ENCODE results near the gene ACACA. TPM values are rescaled to one million over a fixed set of nuclear protein-coding genes. Genes with fewer than 3 reads are reported as not detected.

ACACA gene
- total RNA-seq, 1 donor from 2014 or later, result 29.2 TPM

DNA sequence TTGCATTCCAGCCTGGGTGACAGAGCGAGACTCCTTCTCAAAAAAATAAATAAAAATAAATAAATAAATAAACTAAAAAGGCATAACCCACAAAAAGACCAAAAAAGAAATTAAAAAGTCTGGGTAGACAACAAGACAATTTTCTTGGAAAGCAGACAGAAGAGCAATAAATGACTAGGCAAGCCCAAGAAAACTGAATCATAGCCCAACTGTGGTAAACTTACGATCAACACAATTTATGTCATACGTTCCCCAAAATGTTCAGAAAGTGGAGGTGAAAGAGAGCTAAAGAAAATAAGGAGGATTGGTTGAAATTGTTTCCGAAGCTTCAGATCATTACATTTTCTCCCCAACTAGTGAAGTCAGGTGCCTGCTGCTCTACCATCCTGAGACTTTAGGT, 62.1 kb downstream of the ACACA start:
- DNase-seq (ENCODE audit: low read depth in 2 of 2), result no peak

DNA sequence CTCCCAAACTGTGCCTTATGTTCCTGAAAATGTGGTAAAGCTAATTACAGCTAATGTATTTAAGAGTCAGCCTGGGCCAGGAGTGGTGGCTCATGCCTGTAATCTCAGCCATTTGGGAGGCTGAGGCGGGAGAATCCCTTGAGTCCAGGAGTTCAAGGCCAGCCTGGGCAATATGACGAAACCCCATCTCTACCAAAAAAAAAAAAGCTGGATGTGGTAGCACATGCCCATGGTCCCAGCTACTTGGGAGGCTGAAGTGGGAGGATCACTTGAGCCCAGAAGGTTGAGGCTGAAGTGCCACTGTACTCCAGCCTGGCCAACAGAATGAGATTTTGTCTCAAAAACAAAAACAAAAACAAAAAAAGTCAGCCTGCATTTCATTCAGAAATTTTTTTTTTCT, 64.0 kb downstream of the ACACA start:
- no peak for DNase-seq (ENCODE audit: low read depth in 2 of 2)

DNA sequence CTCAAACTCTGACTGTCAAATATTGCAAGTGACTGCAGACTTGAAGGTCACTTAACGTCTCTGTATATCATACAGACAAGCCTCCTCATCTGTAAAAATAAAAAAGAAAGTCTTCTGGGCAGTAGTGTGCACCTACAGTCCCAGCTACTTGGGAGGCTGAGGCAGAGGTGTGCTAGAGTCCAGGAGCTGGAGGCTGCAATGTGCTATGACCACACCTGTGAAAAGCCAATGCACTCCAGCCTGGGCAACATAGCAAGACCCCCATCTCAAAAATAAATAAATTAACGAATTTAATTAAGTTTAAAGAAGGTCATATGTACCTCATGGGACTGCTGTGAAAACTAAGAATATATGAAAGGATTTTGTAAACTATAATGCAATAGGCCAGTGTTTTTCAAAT, 65.8 kb downstream of the ACACA start:
- no peak for DNase-seq (ENCODE audit: low read depth in 2 of 2)

DNA sequence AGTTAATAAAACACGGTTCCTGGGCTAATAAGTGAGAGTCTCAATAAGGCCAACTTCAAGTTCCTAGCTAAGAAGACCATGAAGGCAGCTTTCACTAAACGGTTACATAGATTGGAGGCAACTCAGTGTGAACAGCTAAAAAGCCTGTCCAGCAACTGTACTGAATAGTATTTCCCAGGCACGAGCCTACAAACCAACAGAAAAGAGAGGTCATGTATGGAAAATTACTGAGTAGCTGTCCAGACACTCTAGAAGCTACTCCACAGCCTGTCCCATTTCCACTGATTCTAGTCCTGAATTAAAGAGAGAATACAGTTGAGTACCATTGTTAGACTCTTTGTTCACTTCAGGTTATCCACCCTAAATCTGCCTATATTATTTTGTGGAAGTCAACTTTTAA, 67.3 kb downstream of the ACACA start:
- DNase-seq (ENCODE audit: low read depth in 2 of 2), result peak in 1 of 2 donors; percentile 57

DNA sequence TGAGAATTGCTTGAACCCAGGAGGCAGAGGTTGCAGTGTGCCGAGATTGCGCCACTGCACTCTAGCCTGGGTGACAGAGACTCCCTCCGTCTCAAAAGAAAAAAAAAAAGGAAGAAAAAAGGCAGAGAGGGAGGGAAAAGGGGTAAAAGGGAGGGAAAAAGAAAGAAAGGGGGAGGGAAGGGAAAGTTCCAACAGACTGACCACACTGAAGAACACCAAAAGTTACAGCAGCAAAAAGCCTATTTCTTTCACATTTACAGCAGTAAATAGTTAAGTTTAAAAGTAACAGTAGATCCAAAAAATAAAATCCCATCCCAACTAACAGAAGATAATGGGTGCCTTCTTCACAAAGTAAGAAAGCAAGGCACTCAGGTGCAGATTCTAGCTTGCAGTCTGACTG, 67.8 kb downstream of the ACACA start:
- DNase-seq (ENCODE audit: low read depth in 2 of 2), result no peak

DNA sequence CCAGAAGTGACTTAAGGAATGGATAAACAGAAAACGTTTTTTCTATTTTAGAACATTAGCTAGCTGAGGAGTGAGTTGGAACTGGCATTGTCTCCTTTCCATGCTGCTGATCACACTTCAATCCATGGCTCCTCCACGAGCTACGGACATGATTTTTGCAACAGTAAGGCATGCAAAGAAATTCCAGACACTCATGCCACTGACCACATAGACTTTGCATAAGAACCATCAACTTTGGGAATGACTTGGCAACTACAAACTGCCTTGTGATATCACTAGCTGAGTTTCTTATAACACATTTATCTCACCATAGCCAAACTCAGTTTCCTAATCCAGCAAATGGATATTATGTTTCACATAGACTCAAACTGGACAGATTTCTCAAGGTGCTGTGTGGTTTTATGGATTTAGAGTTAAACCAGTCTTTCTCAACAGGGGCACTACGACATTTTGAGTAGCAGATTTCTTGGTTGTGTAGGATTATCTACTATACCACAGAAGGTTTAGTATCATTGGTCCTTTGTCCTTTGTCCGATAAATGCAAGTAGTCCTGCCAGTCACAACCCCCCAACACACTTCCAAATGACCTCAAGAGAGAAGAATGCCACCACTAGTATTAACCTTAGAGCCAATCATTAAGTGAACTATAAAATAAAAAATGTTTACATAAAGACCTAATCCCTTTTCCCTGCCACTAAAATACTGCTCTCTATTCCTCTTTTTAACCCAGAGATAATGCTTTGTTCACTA, 79.1 kb downstream of the ACACA start:
- DNase-seq (ENCODE audit: low read depth in 2 of 2), result no peak

DNA sequence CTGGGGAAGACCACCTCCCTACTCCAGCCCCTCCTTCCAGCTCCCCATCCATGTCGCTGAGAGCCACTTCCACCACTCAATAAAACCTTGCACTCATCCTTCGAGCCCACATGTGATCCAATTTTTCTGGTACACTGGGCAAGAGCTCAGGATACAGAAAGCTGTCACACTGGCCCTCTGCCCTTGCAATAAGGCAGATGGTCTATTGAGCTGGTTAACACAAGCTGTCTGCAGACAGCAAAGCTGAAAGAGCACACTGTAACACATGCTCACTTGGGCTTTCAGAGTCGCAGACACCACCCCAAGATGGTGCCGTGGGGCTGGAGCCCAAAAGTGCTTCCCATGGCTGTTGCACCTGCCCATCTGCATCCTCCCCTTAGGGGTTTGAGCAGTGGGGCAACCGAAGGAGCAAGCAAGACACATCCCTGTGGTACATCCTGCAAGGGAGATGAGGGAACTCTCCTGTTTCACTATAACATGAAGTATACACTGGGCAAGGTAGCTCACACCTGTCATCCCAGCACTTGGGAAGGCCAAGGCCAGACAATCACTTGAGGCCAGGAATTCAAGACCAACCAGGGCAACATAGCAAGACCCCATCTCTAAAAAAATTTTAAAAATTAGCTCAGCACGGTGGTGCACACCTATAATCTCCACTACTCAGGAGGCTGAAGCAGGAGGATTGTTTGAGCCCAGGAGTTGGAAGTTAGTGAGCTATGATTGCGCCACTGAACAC, 83.6 kb downstream of the ACACA start:
- no peak for DNase-seq (ENCODE audit: low read depth in 2 of 2)

DNA sequence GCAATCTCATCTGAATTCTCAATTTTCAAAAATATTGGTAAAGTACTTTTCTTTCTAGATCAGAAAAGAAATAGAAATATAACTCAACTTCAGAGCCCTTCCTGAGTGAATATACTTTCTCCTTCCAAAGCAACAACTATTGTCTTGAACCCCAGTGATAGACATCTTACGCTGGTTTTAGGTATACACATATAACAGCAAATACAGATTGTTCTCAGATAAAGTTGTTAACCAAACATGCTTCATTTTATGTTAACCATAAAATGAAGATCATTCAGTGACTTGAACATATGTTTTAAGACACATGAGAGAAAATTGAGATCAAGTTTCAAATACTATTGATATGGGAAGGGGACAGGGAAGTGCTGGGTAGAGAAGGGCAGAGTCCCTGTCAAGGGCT, 84.5 kb downstream of the ACACA start:
- DNase-seq (ENCODE audit: low read depth in 2 of 2), result no peak

DNA sequence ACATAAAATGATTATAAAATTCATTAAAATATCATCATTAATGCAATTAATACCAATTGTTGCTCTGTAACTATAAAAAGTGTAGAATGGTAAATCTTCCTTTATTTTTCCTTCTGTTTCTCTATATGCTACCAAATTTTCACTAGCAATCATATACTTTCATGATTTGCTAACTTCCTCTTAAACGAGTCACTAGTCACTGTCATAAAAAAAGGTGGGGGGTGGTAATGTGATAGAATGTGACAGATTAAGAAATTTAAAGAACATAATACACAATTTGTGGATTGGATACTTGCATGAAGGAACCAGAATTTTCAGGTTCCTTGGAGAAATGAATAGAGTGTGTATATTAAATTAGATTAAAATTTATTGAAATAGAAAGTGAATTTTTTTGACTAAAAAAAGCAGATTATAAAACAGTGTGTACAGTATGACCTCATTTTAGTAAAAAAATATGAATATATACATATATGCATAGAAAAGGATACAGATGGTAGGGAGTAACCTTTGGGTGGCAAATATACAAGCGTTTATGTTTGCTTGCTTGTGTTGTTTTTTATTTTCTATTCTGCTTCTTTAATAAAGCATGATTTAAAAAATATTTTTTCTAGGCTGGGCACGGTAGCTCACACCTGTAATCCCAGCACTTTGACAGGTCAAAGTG, 87.6 kb downstream of the ACACA start:
- no peak for DNase-seq (ENCODE audit: low read depth in 2 of 2)

DNA sequence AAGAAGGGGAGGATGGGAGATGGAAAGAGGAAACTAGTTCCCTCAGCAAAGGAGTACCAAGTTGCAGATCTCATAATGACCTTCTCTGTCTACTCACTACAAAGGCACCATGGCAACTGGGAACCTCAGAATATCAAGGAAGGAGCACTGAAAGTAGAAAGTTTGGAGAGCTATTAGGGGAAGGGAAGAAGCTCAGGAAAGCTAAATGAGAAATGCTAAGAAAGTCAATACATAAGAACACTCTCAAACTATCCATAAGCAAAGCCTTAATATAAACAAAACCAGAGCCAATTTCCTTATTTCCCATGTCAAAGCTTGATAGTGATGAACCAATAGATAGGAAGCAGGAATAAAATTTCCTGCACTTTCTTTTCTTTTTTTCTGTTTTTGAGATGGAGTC, 88.8 kb downstream of the ACACA start:
- DNase-seq (ENCODE audit: low read depth in 2 of 2), result no peak

DNA sequence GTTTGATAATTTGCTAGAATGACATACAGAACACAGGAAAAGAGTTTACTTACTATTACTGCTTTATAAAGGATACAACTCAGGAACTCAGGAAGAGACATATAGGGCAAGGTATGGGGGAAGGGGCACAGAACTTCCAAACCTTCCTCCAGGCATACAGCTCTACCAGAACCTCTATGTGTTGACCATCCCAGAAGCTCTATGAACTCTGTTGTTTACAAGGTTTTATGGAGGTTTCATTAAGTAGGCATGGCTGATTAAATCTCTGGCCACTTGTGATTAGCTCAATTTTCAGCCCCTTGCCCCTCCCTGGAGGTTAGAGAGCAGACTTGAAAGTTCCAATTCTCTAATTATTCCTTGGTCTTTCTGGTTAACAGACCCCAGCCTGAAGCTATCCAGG, 91.0 kb downstream of the ACACA start:
- DNase-seq (ENCODE audit: low read depth in 2 of 2), result no peak

DNA sequence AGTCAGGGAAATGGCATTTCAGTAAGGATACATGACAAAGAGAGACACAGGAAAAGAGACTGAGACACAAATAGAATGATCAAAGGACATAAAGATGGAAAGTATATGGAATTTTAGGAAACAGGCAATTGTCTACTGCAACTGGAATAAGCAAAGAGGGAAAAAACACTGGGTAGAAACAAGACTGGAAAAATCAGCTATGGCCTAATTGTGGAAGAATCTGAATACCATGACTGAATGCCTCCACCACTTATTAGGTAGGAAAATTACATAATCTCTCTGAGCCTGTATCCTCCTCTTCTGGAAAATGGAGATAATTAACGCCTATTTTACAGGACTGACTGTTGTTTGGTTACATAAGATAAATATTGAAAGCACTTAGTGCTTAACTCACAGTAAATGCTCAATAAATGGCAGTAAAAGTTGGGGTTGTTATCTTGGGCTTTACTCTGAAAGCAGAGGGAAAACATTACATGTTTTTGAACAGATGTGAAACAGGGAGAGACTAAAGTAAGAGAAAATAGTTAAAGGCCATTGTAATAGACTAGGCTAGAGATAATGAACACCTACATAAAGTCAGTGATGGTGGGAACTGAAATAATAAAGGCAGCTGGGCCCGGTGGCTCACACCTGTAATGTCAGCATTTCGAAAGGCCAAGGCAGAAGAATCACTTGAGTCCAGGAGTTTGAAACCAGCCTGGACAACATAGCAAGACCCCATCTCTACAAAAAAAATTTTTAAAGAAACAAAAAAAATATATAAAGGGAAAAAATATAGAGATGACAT, 94.3 kb downstream of the ACACA start:
- peak in 1 of 2 donors; percentile 75 for DNase-seq (ENCODE audit: low read depth in 2 of 2)

DNA sequence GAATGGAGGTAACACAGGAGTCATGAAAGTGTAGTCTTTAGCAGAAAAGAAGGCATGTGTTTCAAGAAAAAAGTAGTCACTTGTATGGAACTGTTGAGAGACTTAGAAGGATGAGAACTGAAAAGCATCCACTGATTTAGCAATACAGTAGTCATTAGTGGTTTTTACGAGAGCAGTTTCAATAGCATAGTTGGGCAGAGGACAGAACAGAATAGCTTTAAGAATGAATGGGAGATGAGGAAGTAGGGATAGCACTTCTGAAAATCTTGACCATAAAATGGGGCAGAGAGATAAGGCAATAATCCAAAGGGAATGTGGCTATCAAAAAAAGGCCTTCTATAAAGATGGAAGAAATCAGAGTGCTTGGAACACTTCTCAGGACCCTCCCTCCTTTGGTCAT, 95.7 kb downstream of the ACACA start:
- DNase-seq (ENCODE audit: low read depth in 2 of 2), result no peak

DNA sequence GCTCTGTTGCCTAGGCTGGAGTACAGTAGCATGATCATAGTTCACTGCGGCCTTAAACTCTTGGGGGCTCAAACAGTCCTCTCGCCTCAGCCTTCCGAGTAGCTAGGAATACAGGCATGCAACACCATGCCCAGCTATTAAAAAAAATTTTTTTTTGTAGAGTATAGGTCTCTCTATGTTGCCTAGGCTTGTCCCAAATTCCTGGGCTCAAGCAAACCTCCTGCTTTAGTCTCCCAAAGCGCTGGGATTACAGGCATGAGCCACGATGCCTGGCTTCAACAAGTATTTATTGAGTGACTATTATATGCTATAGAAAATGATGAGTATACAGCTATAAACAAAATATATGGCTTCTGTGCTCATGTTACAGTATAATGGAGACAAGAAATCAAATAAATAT, 97.6 kb downstream of the ACACA start:
- no peak for DNase-seq (ENCODE audit: low read depth in 2 of 2)

DNA sequence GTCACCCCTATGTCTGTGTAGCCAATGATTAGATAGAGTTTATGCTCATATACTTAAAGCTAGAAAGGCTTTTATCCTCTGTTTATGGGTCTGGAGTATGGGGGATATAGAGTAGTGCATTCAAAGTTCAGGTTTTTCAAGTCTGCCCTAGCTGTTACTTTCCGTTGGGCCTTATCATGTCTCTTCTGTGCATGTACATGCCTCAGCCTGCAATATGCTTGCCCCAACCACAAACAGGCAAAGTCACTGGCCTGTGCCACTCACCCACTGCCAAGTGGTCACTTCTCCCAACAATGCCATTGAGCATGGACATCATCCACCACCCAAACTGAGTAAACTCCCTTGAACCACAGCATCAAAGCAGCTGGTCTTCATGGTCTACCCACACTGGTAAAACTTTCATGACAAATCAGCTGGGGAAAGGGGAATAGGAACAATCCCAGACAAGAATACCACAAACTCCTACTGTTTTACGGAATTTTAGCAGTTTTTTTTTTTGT, 101.2 kb downstream of the ACACA start:
- no peak for DNase-seq (ENCODE audit: low read depth in 2 of 2)

DNA sequence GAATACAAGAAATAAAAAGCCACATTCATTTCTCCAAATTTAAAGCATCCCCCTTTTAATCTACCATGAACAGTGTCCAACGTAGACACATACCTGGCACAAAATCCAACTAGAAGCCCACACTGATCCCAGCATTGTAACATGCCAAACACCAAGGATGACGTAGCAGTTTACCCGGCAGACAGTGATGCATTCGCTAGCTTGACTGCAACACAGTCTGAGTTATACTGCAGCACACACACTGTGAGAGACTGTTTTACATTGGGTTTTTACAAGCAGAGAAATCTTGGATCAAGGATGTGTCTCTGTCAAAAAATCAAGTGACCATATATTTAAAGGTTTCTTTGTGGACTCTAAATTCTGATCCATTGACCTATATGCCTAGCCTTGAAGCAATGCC, 105.3 kb downstream of the ACACA start:
- peak in 1 of 2 donors; percentile 8 for DNase-seq (ENCODE audit: low read depth in 2 of 2)

DNA sequence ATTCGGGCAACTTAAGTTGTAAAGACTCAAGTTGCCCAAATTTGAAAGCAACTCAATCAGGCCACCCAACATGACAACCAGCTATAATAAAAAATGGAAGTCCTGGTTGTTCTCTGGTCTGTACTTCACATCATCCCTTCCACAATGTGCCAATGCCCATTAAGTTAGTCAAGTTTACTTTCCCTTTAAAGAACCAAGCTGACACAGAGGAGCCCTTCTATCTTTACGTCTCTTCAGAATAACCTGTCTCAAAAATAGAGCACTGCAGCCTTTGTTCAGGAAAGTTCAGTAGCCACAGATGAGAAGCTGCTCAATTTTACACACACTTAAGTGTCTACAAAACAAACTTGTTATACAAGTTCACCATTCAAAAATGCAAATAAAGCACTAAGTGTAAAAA, 106.0 kb downstream of the ACACA start:
- DNase-seq (ENCODE audit: low read depth in 2 of 2), result peak in 1 of 2 donors; percentile 11

DNA sequence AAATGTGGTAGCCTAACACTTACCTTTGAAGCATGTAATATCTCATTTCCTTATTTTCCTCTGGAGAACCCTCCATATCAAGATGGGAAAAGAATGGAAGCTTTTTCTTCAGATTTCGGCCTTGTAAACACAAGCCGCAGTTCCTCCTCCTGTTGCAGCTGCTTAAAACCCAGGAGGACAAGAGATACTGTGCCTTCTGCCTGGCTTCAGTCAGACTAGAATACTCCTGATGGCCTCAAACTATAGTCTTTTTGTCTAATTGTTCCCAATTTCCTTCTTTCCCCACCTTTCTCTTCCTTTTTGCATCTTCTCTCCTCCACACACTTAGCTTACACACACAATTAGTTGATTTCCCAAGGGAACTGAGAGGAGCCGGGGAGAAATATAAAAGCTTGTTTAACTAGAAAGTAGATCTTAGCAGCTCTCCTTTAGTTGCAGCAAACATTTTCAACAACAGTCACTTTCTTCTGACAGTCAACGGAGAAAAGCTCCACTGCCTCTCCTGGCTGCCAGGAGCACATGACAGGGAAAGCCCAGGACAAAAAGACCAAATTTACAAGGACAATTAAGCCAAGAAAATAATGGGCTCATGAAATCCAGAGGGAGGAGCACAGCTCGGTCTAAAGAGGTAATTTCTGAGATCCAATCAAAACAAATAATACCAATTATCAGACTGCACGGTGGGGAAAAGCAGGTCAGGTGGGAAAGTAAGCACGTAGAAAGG, 107.2 kb downstream of the ACACA start:
- peak in 1 of 2 donors; percentile 29 for DNase-seq (ENCODE audit: low read depth in 2 of 2)

DNA sequence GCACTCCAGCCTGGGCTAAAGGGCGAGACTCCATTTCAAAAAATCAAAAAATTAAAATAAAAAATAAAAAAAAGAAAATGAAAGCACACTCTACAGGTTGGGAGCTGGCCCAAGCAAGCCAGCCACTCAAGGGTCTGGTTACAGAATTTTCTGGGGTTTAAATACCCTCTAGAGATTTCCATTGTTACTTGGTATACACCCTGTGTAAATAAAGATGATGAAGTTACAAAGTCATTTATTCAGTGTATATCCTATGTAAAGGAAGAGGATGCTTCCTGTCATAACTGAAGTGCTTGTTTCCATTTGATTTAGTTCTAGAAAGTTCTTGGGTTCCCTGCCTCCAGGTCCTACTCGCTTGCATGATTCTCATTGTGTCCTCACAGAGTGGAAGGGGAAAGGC, 110.7 kb downstream of the ACACA start:
- peak in 1 of 2 donors; percentile 4 for DNase-seq (ENCODE audit: low read depth in 2 of 2)

DNA sequence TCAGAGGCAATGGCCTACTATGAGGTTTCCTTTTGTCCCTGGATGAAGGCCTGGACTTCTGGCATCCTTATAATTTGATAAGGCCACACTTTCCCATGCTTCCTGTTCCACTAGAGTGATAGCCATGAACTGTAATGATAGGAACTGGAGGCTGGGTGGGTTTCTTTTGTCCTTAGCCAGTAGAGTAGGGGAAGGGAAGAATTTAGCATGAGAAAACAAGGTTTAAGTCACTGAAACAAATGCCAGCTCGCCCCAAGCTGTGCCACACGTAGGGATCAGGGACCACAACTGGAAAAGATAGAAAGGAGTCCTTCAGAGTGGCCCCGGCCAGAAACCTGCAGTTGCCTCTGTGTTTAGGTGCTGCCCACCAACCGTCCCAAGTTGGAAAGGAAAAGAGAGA, 111.7 kb downstream of the ACACA start:
- no peak for DNase-seq (ENCODE audit: low read depth in 2 of 2)

DNA sequence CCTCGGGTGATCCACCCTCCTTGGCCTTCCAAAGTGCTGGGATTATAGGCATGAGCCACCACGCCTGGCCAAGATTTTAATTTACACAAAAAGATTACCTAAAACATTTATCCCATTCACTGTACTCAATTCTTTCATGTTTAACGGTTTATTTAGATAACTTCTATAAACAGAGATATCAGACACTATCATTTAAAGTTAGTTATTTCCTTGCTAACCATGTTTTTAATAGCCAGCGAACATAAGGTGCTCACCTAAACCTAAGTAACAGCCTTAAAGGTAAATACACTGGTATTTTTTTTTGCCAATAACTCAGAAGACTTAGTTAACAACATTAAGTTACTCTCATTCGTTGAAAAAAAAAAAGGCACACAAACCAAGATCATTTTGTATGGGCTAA, 112.9 kb downstream of the ACACA start:
- DNase-seq (ENCODE audit: low read depth in 2 of 2), result no peak
